PC-3 (cell line): ENCODE data around the gene SNX7. TPM values are rescaled to one million over a fixed set of nuclear protein-coding genes. Genes with fewer than 3 reads are reported as not detected.

Experiments
- ATAC-seq: fragments of 200-7000 bp; cut with Tn5 transposase; 2 replicates; pipeline ENCODE4 v1.9.1; 2020; ENCODE audit warnings: mild to moderate bottlenecking, moderate library complexity
- BruUV-seq: library from RNA; stranded (reverse); fragments of 400-500 nt; replicated peaks from 2 replicates; lab custom pipeline; 2021; lab: Mats Ljungman, UMichigan
- CTCF ChIA-PET: fragments of 300-600 bp; sonication (Branson Sonifier 250); formaldehyde crosslinking; loops from one replicate; lab custom pipeline; 2022; ENCODE audit warnings: antibody characterized with exemption; lab: Charles Lee
- POLR2A ChIA-PET: fragments of 300-600 bp; sonication (Branson Sonifier 250); formaldehyde crosslinking; loops from one replicate; lab custom pipeline; 2022; ENCODE audit warnings: antibody characterized with exemption; ENCODE audit not compliant: unreplicated experiment; lab: Charles Lee
- DNase-seq: peaks from one replicate; pipeline ENCODE4 v3.0.0-alpha.2; 2015
- H2AFZ ChIP-seq: fragments of 300-600 bp; sonication (generic); 2 replicates; pipeline ENCODE4 v1.6.0; 2016; ENCODE audit warnings: antibody characterized with exemption, low read length
- H3F3A ChIP-seq: fragments of 300-600 bp; sonication (generic); one replicate; pipeline ENCODE4 v1.6.0; 2017; ENCODE audit warnings: antibody characterized with exemption, low read length, control low read depth, mild to moderate bottlenecking; ENCODE audit not compliant: unreplicated experiment
- H3K27ac ChIP-seq: fragments of 300-600 bp; sonication (generic); 2 replicates; pipeline ENCODE4 v1.5.1; 2016; ENCODE audit warnings: mild to moderate bottlenecking, low read length
- H3K27me3 ChIP-seq: fragments of 300-600 bp; sonication (generic); 2 replicates; pipeline ENCODE4 v1.6.1; 2016; ENCODE audit warnings: low read length, mixed read lengths
- H3K36me3 ChIP-seq: fragments of 300-600 bp; sonication (generic); 2 replicates; pipeline ENCODE4 v1.6.1; 2016; ENCODE audit warnings: low read depth, mixed run types, low read length, mixed read lengths
- H3K4me1 ChIP-seq: fragments of 300-600 bp; sonication (generic); 2 replicates; pipeline ENCODE4 v1.5.1; 2016; ENCODE audit warnings: low read length; ENCODE audit not compliant: insufficient read depth
- H3K4me2 ChIP-seq: fragments of 300-600 bp; sonication (generic); 2 replicates; pipeline ENCODE4 v1.6.0; 2016; ENCODE audit warnings: low read length
- H3K4me3 ChIP-seq: fragments of 300-600 bp; sonication (generic); 2 replicates; pipeline ENCODE4 v1.5.1; 2016; ENCODE audit warnings: mild to moderate bottlenecking, low read length, mixed read lengths
- H3K79me2 ChIP-seq: fragments of 300-600 bp; sonication (generic); 2 replicates; pipeline ENCODE4 v1.6.1; 2017; ENCODE audit warnings: low read length, mixed read lengths
- H3K9ac ChIP-seq: fragments of 300-600 bp; sonication (generic); 2 replicates; pipeline ENCODE4 v1.6.0; 2016; ENCODE audit warnings: mild to moderate bottlenecking, low read length
- H3K9me2 ChIP-seq: fragments of 300-600 bp; sonication (generic); replicated peaks from 2 replicates; pipeline ENCODE4 v1.6.1; 2016; ENCODE audit warnings: mixed run types, low read length, mixed read lengths
- H3K9me3 ChIP-seq: fragments of 300-600 bp; sonication (generic); 2 replicates; pipeline ENCODE4 v1.6.1; 2016; ENCODE audit warnings: low read length, mixed read lengths
- H4K20me1 ChIP-seq: fragments of 300-600 bp; sonication (generic); 2 replicates; pipeline ENCODE4 v1.6.1; 2016; ENCODE audit warnings: low read length, mixed read lengths
- CTCF ChIP-seq: fragments of 300-600 bp; sonication (generic); conservative IDR thresholded peaks from 2 replicates; pipeline ENCODE4 v1.5.1; 2017; ENCODE audit warnings: antibody characterized with exemption, low read depth, mild to moderate bottlenecking, low read length
- EZH2 ChIP-seq: fragments of 300-600 bp; sonication (generic); IDR thresholded peaks from one replicate; pipeline ENCODE4 v1.6.1; 2017; ENCODE audit warnings: antibody characterized with exemption, mild to moderate bottlenecking, low read length; ENCODE audit not compliant: unreplicated experiment
- EZH2phosphoT487 ChIP-seq: fragments of 300-600 bp; sonication (generic); IDR thresholded peaks from 2 replicates; pipeline ENCODE4 v1.6.1; 2018; ENCODE audit warnings: mild to moderate bottlenecking, antibody characterized with exemption, low read length, borderline replicate concordance
- intact Hi-C: fragments of 100-400 bp; cut with micrococcal nuclease; formaldehyde crosslinking; loops from 2 replicates; pipeline ENCODE4 v1.9.0; 2023
- total RNA-seq: library from RNA; depleted of rRNA; stranded (reverse); fragments of >200 nt; gene quantifications from 2 replicates; pipeline ENCODE4 v1.2.3, GENCODE V29; 2014

The SNX7 gene
- total RNA-seq, 1 experiment from 2014 or later: 43.3 TPM

- no peak overlapping the region for H2AFZ ChIP-seq
- no peak overlapping the region for H3K4me3 ChIP-seq
- no peaks in the 10 kb centered on the region for H3K4me1 ChIP-seq
- no peaks in the 10 kb centered on the region for H4K20me1 ChIP-seq
- ATAC-seq (no peak), DNase-seq (no peak)
- no peaks in the 10 kb centered on the region for H3K9me3 ChIP-seq
- intact Hi-C loops: no loop called here
- BruUV-seq: no TSS peak
- H3K9me2 ChIP-seq: no peaks in the 10 kb centered on the region
- H3F3A ChIP-seq: no peaks in the 10 kb centered on the region
- H3K9ac ChIP-seq: no peak overlapping the region
- H3K79me2 ChIP-seq: no peaks in the 10 kb centered on the region
- H3K36me3 ChIP-seq: no peaks in the 10 kb centered on the region
- no peaks in the 10 kb centered on the region for H3K27me3 ChIP-seq
- no peak overlapping the region for H3K4me2 ChIP-seq
- TF ChIP-seq CTCF (no peak), EZH2phosphoT487 (no peak), EZH2 (no peak)
- ChIA-PET CTCF (no interaction called here), POLR2A (no interaction called here)
- H3K27ac ChIP-seq: no peak overlapping the region
Observed at GRCh38 chr1:98733782-98734112, 72.2 kb downstream of the SNX7 start.

GRCh38 chr1:98735756-98736155 is 74.2 kb downstream of the SNX7 start:
- intact Hi-C loops: no loop called here

GRCh38 chr1:98737835-98738234 is 76.3 kb downstream of the SNX7 start:
- no peak overlapping the region for H2AFZ ChIP-seq
- H3K4me2 ChIP-seq: no peak overlapping the region
- H3K9me3 ChIP-seq: no peaks in the 10 kb centered on the region
- no peaks in the 10 kb centered on the region for H3F3A ChIP-seq
- no peaks in the 10 kb centered on the region for H3K9me2 ChIP-seq
- BruUV-seq: no TSS peak
- H3K36me3 ChIP-seq: no peaks in the 10 kb centered on the region
- H3K27me3 ChIP-seq: no peaks in the 10 kb centered on the region
- POLR2A ChIA-PET: no interaction called here
- ATAC-seq: no peak
- H3K4me3 ChIP-seq: no peak overlapping the region
- no peak overlapping the region for H3K9ac ChIP-seq
- no peaks in the 10 kb centered on the region for H4K20me1 ChIP-seq
- no peaks in the 10 kb centered on the region for H3K79me2 ChIP-seq
- CTCF ChIA-PET: no interaction called here
- H3K4me1 ChIP-seq: no peaks in the 10 kb centered on the region
- no peak overlapping the region for H3K27ac ChIP-seq
- TF ChIP-seq CTCF (no peak), EZH2 (no peak), EZH2phosphoT487 (no peak)
- intact Hi-C loops: no loop called here
- no peak for DNase-seq

More at GRCh38 chr1:98735756-98736155, 74.2 kb downstream of the SNX7 start:
- H3K9ac ChIP-seq: no peak overlapping the region
- no peaks in the 10 kb centered on the region for H3K27me3 ChIP-seq
- H3K27ac ChIP-seq: no peak overlapping the region
- no peak for ATAC-seq
- no peaks in the 10 kb centered on the region for H3K79me2 ChIP-seq
- no peaks in the 10 kb centered on the region for H3K36me3 ChIP-seq
- H3K4me2 ChIP-seq: no peak overlapping the region
- TF ChIP-seq CTCF (no peak), EZH2 (no peak), EZH2phosphoT487 (no peak)
- no peaks in the 10 kb centered on the region for H3K4me1 ChIP-seq
- H3K9me3 ChIP-seq: no peaks in the 10 kb centered on the region
- H2AFZ ChIP-seq: no peak overlapping the region
- ChIA-PET POLR2A (no interaction called here), CTCF (no interaction called here)
- H3K4me3 ChIP-seq: no peak overlapping the region
- BruUV-seq: no TSS peak
- H3K9me2 ChIP-seq: no peaks in the 10 kb centered on the region
- no peak for DNase-seq
- H4K20me1 ChIP-seq: no peaks in the 10 kb centered on the region
- H3F3A ChIP-seq: no peaks in the 10 kb centered on the region
